ENCODE results near the gene SAP30BP. TPM values are rescaled to one million over a fixed set of nuclear protein-coding genes. Genes with fewer than 3 reads are reported as not detected.

The SAP30BP gene
- total and polyA plus RNA-seq, 2 of the 8 experiments (the other 6 are each of a cell fraction or from before 2014, with no cell fraction given), result 63.3 to 79.9 TPM

DNA sequence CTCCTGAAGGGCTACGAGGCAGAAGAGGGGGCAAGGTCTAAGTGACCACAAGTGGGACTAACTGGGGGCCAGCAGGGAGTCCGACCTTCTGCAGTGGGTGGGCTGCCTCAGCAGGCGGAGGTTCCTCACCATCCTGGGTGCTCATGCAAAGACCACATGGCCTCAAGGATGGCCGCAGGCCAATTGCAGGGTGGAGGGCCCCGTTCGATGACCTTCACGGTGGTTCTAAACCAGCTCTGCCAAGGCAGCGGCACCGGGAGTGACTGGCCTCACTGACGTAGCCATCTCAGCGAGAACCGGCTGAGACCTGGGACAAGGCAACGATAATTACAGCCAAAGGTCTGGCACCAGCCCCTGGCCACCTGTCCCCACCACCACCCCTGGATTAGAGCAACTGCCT lies 28.2 kb upstream of the SAP30BP start:
- ChIA-PET POLR2A (ENCODE audit: partially characterized antibody) (interaction anchor here (1.2 to 2.4 kb wide), 3 partner anchors 21 to 141 kb away, joined by 4 to 7 read pairs (median 4); a partner anchor contains a TSS), CTCF (ENCODE audit: partially characterized antibody) (interaction anchor here (0.8 to 59.2 kb wide), 5 partner anchors 5 to 121 kb away, joined by 3 to 2200 read pairs (median 312); partner anchors contain the start of genes RECQL5, SAP30BP and SMIM5)
- H3K27ac ChIP-seq (ENCODE audit: low read depth, low read length), result no peak overlapping the region
- no peak overlapping the region for H4K91ac ChIP-seq (replicated peaks; ENCODE audit: insufficient read length, low read length)
- H3K4me2 ChIP-seq (ENCODE audit: insufficient read depth in 1 of 2, low read depth in 2 of 2, low read length in 2 of 2), result no peak overlapping the region
- no peak overlapping the region for H3K18ac ChIP-seq (ENCODE audit: extremely low read depth, low read length)
- no peak overlapping the region for H2BK12ac ChIP-seq (ENCODE audit: low read depth, low read length)
- no peak overlapping the region for H3K4me3 ChIP-seq (ENCODE audit: extremely low read depth in 1 of 4, insufficient read depth in 2 of 4, low read depth in 3 of 4, low read length in 4 of 4)
- no peak for DNase-seq (ENCODE audit: low read depth in 1 of 2, low spot score in 2 of 2)
- no peak overlapping the region for H2AK5ac ChIP-seq (ENCODE audit: low read depth, low read length)
- no peaks in the 10 kb centered on the region; a peak in 1 of 8 replicates for H3K36me3 ChIP-seq (ENCODE audit: control insufficient read depth in 2 of 4, insufficient read depth in 4 of 4, low read length in 3 of 4)
- no peak overlapping the region for H4K8ac ChIP-seq (ENCODE audit: extremely low read depth, insufficient read depth, low read length)
- H3K79me1 ChIP-seq (ENCODE audit: low read depth, low read length), result no peaks in the 10 kb centered on the region
- H3K23ac ChIP-seq (ENCODE audit: insufficient read length), result no peak overlapping the region
- H3K79me2 ChIP-seq (ENCODE audit: control insufficient read depth in 1 of 2, insufficient read depth in 2 of 2, low read length in 2 of 2), result no peaks in the 10 kb centered on the region; a peak in 1 of 4 replicates
- H4K20me1 ChIP-seq (replicated peaks in 1 of 2; ENCODE audit: control insufficient read depth in 1 of 2, insufficient read depth in 2 of 2, low read length in 2 of 2), result peaks cover 5 to 7% of the 10 kb centered on the region in 2 experiments
- no peak overlapping the region for H2BK20ac ChIP-seq (ENCODE audit: low read length)
- no peak overlapping the region for H3K14ac ChIP-seq (ENCODE audit: insufficient read length)
- H2BK15ac ChIP-seq (ENCODE audit: low read length), result no peak overlapping the region
- no peaks in the 10 kb centered on the region for H3K9me3 ChIP-seq (ENCODE audit: insufficient read depth in 2 of 2, low read depth in 1 of 2, low read length in 1 of 2)
- H2AFZ ChIP-seq (ENCODE audit: low read length), result no peak overlapping the region
- FAIRE-seq, result no peak
- H4K5ac ChIP-seq (ENCODE audit: insufficient read length, low read depth, low read length), result no peak overlapping the region
- no peak overlapping the region for H2BK120ac ChIP-seq (replicated peaks; ENCODE audit: low read depth, low read length)
- no peak overlapping the region for H3K56ac ChIP-seq (replicated peaks; ENCODE audit: insufficient read length, low read depth, low read length)
- H3K4ac ChIP-seq (replicated peaks; ENCODE audit: insufficient read length, low read depth, low read length), result no peak overlapping the region
- H3K4me1 ChIP-seq (replicated peaks in 1 of 4; ENCODE audit: control insufficient read depth in 3 of 4, insufficient read depth in 4 of 4, low read length in 3 of 4), result peaks cover 5 to 19% (median 11%) of the 10 kb centered on the region in 4 experiments
- WGBS, 2 experiments (ENCODE audit: extremely low coverage in 1 of 2, insufficient coverage in 1 of 2, insufficient read length in 1 of 2, insufficient replicate concordance in 2 of 2, low coverage in 1 of 2, low lambda C conversion rate in 2 of 2, missing lambda C conversion rate in 1 of 2), result 90% methylated on average over 10 of the region's 13 CpGs; no CpG with 5 or more reads in 1 of the 2 experiments
- no peak overlapping the region for H3K9ac ChIP-seq (replicated peaks in 1 of 4; ENCODE audit: extremely low read depth in 1 of 4, low read depth in 3 of 4, low read length in 3 of 4)
- no peak overlapping the region for H2BK5ac ChIP-seq (ENCODE audit: low read depth, low read length)
- no peaks in the 10 kb centered on the region for H3K27me3 ChIP-seq (replicated peaks in 1 of 4; ENCODE audit: control insufficient read depth in 3 of 4, extremely low read depth in 1 of 4, insufficient read depth in 3 of 4, low read length in 3 of 4)
- no peaks in the 10 kb centered on the region for H3K23me2 ChIP-seq (ENCODE audit: low read depth, low read length)
- TF ChIP-seq CREB1 (IDR thresholded peaks at IDR 0.05), result no peak
- no peak for TF ChIP-seq POLR2AphosphoS5 (IDR thresholded peaks at IDR 0.05; ENCODE audit: low read depth, low read length)
- TF ChIP-seq RFX5 (IDR thresholded peaks at IDR 0.05; ENCODE audit: borderline replicate concordance, low read depth, low read length), result no peak
- TF ChIP-seq RXRA (IDR thresholded peaks at IDR 0.05; ENCODE audit: insufficient read depth, low read depth, low read length), result no peak
- no peak for TF ChIP-seq PHF8 (conservative IDR thresholded peaks at IDR 0.05; ENCODE audit: low read depth, low read length)
- TF ChIP-seq, protein P1, sequence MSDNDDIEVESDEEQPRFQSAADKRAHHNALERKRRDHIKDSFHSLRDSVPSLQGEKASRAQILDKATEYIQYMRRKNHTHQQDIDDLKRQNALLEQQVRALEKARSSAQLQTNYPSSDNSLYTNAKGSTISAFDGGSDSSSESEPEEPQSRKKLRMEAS (IDR thresholded peaks at IDR 0.05), result no peak
- TF ChIP-seq SRF (IDR thresholded peaks at IDR 0.05; ENCODE audit: low read depth, low read length), result no peak
- TF ChIP-seq CBX5 (IDR thresholded peaks at IDR 0.05; ENCODE audit: low read depth, low read length), result no peak
- no peak for TF ChIP-seq CTBP2 (IDR thresholded peaks at IDR 0.05; ENCODE audit: borderline replicate concordance, insufficient read depth, insufficient read length, low read length)
- TF ChIP-seq POU5F1 (IDR thresholded peaks at IDR 0.05; ENCODE audit: low read depth, low read length), result no peak
- TF ChIP-seq EP300 (IDR thresholded peaks at IDR 0.05; ENCODE audit: borderline replicate concordance in 1 of 2, low read depth in 2 of 2, low read length in 2 of 2), result no peak
- no peak for TF ChIP-seq SIRT6 (IDR thresholded peaks at IDR 0.05; ENCODE audit: low read length)

Measured in H1 (cell line).